Coronary artery (tissue), 2 donors: ENCODE results near the gene MCFD2.

Source experiments
- DNase-seq: peaks from one replicate; pipeline ENCODE4 v3.0.0-alpha.2; 2017; ENCODE audit warnings: low spot score
- H3K27ac ChIP-seq, 2 donors: fragments of 200-600 bp; sonication (generic); one replicate each; pipeline ENCODE4 v1.5.1; 2016 to 2019
- H3K4me3 ChIP-seq: fragments of 200-600 bp; sonication (generic); 2 replicates; pipeline ENCODE4 v1.5.1; 2016; ENCODE audit warnings: mild to moderate bottlenecking, moderate library complexity
- TF ChIP-seq, protein P1 (sequence below): fragments of 200-600 bp; sonication (generic); IDR thresholded peaks from one replicate; pipeline ENCODE4 v1.5.1; 2019; ENCODE audit warnings: antibody characterized with exemption

The MCFD2 gene

DNA sequence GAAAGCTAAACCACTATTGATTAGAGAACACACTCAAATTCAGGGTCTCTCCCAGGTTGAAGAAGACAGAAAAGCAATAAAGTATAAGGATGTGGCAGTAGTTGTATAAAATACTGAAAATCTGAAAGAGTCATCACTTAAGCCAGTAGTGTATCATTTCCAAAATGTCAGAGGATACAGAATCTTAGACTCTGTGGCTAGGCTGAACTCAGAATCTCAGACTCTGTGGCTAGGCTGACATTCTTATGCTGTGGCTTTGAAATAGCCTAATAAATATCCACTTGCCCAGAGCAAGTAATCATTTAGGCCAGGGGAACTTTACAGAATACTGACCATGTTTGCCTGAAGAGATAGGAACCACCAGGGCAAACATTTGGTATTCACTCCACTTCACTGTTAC lies 13.1 kb downstream of the MCFD2 start:
- no peak for DNase-seq
- TF ChIP-seq, protein P1, sequence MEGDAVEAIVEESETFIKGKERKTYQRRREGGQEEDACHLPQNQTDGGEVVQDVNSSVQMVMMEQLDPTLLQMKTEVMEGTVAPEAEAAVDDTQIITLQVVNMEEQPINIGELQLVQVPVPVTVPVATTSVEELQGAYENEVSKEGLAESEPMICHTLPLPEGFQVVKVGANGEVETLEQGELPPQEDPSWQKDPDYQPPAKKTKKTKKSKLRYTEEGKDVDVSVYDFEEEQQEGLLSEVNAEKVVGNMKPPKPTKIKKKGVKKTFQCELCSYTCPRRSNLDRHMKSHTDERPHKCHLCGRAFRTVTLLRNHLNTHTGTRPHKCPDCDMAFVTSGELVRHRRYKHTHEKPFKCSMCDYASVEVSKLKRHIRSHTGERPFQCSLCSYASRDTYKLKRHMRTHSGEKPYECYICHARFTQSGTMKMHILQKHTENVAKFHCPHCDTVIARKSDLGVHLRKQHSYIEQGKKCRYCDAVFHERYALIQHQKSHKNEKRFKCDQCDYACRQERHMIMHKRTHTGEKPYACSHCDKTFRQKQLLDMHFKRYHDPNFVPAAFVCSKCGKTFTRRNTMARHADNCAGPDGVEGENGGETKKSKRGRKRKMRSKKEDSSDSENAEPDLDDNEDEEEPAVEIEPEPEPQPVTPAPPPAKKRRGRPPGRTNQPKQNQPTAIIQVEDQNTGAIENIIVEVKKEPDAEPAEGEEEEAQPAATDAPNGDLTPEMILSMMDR = no peak
- Histone ChIP-seq H3K4me3 (no peak overlapping the region), H3K27ac (no peak overlapping the region)

DNA sequence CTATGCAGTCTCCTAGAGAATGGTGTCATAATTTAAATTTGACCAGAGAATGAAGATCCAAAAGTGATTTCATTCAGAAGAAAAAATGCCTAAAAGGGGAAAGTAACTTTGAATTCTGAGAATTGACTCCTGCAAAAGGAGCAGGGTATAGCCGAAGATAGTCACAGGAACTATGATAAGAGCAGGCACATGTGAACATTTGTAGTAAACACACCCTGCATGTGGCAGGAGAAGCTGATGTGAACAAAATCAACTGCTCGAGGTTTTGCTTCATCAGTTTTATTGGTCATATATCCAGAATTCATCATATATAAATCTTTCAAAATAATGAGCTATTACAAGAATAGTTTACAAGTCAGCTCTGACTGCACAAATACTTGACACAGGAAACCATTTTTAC lies 14.0 kb downstream of the MCFD2 start:
- DNase-seq = no peak
- no peak overlapping the region for H3K4me3 ChIP-seq
- no peak overlapping the region for H3K27ac ChIP-seq
- TF ChIP-seq, protein P1 = no peak

DNA sequence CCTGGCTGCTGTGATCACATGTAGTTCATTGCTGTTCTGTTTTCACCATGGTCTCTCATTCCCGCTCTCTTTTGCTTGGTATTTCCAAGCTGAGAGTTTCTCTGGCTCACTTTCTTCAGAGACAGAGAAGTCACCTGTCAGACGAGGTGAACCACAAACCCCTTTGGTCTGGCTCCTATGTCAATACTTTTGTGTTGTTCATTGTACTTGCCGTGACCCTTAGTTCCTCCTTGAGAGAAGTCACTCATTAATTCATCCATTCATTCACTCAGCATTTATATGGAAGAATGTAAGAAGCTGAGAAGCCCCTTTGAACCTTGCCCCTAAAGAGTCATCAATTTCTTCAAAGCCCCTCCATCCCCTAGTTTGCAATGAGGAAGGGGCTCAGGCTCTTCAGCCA lies 15.2 kb downstream of the MCFD2 start:
- DNase-seq = no peak
- Histone ChIP-seq H3K27ac (no peak overlapping the region), H3K4me3 (no peak overlapping the region)
- TF ChIP-seq, protein P1 = no peak

DNA sequence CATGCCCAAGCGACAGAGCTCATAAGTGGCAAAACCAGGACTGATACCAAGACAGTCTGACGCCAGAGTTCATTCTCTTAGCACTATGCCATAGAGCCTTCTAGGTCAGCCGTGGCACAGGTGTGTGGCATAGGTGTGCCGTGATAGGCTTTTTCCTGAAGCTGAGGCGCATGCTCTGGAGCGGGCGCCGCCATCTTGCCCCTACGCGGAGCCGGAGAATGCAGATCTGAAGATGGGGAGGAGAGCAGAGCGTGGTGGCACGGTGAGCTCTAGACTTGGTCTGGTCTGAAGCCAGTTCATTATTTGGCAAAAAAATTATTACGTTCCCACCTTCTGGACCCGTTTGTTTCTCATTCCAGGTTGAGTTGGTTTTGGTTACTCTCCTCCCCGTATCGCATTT lies 16.6 kb downstream of the MCFD2 start:
- no peak for DNase-seq
- no peak overlapping the region for H3K27ac ChIP-seq
- no peak overlapping the region for H3K4me3 ChIP-seq
- TF ChIP-seq, protein P1 = no peak

DNA sequence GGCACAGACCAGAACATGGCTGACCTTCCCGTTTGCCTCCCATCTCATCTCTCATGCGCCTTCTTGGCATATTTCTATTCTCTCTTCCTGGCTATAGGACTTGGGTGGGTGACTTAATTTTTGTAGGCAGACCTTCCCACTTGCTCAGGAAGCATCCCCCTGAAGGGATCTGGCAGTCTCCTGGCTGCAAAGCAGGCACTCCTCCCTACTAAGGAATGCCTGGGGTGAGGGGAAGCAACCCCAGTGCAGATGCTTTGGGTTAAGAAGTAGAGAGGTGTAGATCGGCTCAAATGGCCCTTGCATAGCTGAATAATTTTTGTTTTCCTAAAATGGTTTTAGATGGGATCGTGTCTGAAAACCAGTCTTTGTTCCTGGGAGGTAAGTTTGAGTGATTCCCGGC lies 17.6 kb downstream of the MCFD2 start:
- TF ChIP-seq, protein P1 = no peak
- H3K4me3 ChIP-seq = no peak overlapping the region
- no peak for DNase-seq
- H3K27ac ChIP-seq = no peak overlapping the region

DNA sequence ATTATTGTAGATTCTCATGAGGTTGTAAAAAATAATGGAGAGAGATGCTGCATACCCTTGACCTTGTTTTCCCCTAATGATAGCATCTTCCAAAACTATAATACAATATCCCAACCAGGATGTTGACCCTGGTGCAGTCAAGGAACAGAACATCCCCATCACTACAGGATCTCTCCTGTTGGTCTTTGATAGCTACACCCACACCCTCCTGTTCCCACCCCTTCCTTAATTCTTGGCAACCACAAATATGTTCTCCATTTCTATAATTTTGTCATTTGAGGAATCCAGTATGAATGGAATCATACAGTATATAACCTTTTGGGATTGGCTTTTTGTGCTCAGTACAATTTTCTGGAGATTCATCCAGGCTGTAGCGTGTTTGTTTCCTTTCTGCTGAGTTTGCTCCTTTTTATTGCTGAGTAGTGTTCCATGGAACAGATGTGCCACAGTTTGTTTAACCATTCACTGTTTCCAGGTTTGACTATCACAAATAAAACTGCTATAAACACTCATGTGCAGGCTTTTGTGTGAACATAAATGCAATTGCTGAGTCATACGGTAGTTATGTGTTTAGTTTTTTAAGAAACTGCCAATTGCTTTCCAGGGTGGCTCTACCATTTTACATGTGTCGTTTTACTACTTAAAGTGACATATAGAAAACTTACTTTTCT lies 22.2 kb downstream of the MCFD2 start:
- TF ChIP-seq, protein P1 = no peak

DNA sequence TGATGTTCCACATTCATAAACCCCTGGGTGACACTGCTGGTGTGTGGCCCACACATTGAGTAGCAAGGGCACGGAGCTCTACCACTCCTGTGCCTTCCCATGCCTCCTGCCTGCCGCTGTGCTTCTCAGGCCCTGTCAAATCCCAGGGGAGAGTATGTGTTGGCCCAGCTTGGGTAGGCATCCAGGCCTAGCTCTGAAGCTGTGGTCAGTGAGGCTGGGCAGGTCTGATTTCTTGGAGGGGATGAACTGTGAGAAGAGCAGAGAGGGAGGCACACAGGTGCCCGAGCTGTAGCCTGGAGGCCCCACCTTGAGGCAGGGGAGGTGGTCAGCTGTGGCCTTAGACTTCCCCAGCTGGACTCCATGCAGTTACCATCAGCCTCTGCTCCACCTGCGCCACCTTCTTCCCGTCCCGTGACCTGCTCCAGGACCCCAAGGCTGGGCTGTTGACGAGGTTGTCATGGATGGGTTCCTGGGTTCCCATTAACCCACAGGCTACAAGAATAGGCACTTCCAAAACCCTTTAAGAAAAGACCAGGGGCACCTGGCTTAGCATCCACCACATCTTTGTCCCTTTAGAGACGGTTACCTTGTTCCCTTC lies 23.6 kb downstream of the MCFD2 start:
- peak; percentile 68 for DNase-seq
- Histone ChIP-seq H3K4me3 (no peak overlapping the region), H3K27ac (no peak overlapping the region)
- TF ChIP-seq, protein P1 = no peak

More for the DNA sequence above, 22.2 kb downstream of the MCFD2 start:
- Histone ChIP-seq H3K27ac (no peak overlapping the region), H3K4me3 (no peak overlapping the region)
- DNase-seq = no peak
